ENCODE data around the gene DLGAP1.
"Not testable (repeated sequence)": the region's sequence is repeated elsewhere in the genome, so short reads cannot be mapped to it uniquely, and the experiment has no call there.

Gene DLGAP1

DNA sequence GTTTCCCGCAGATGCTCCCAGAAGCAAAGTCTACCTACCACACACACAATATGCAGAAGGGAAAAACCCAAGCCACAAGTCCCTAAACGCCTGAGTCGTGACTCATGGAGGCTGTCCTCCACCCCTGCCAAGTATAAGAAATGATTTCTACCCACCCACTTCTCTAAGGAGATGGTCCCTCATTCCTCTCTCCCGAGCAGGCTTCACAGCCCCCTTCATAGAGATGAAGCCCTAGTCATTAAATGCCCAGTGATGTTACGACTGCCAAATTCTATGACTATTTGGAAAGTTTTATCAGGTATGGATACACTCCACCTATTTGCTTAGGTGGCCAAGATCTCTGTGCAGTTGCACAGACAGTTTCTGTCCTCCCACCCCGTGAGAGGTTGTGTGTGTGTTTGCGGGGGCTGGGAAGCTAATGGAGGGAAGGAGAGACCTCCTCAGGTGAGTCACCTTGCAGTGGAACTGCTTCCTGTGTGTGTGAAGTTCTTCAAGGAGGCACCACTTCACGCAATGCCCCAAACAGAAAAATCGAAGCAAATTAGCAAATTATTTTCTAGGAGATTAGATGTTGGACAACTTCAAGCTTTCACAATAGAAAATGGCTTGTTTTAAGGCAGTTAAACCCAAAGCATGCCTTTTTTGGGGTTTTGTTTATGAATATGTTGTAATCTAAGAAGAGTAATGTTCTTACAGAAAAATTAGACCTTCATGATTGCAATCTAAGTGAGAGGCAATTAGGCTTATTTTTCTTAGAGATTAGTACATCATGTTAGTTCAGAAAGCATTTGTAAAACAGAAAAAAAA lies 830.0 kb downstream of the DLGAP1 start:
- peak; percentile 99 for DNase-seq (ENCODE audit: low spot score)

DNA sequence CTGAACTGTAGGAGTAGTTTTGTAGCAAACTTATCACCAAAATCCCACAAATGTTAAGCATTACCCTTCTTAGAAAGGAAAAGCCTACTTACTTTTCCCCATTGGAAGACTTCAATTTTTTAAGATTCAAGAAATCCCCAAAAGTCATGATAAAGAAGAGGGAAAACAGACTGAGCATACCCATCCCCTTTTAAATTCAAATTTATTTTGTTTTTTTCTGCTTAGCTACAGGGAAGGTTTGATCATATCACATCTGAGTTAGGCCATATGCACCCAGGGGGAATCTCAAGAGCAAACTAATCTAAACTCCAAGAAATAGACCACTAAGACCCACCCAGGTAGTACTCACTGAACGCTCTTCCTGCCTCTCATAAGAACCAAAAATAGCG lies 830.6 kb downstream of the DLGAP1 start:
- DNase-seq (ENCODE audit: low spot score) = no peak

DNA sequence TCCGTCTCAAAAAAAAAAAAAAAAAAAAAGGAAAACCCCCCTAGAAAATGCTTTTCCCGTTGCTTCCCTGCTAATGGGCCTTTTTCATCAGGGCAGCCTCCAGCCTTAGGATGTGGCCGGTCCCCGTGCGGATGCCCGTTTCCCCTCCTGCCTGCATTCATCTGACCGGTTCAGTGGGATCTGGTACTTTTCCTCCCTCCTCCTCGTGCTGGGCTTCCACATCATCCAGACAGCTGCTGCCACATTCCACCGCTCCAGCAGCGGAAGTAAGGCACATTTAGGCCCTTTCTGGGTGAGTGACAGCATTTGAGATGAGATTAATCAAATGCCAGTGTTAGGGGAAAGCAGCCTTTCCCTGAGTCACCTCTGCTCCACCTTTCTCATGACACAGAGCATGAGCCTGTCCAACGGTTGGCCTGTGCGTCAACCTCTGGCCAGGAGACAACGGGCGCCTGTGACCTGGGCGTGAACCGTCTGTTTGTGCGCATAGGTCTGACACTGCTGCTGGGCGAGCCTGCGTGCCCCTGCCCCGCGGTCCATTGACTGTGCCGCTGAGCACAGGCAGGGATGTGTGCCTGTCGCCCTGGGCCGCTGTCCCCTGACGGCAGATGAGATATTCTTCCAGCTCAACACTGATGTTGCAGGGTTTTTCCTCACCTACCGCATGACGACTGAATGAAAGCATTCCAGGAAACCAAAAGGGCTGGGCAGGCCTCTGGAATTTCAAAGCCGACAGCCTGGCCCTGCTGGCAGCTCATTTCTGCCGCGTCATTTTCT lies 831.1 kb downstream of the DLGAP1 start:
- peak; percentile 100 for DNase-seq (ENCODE audit: low spot score)

DNA sequence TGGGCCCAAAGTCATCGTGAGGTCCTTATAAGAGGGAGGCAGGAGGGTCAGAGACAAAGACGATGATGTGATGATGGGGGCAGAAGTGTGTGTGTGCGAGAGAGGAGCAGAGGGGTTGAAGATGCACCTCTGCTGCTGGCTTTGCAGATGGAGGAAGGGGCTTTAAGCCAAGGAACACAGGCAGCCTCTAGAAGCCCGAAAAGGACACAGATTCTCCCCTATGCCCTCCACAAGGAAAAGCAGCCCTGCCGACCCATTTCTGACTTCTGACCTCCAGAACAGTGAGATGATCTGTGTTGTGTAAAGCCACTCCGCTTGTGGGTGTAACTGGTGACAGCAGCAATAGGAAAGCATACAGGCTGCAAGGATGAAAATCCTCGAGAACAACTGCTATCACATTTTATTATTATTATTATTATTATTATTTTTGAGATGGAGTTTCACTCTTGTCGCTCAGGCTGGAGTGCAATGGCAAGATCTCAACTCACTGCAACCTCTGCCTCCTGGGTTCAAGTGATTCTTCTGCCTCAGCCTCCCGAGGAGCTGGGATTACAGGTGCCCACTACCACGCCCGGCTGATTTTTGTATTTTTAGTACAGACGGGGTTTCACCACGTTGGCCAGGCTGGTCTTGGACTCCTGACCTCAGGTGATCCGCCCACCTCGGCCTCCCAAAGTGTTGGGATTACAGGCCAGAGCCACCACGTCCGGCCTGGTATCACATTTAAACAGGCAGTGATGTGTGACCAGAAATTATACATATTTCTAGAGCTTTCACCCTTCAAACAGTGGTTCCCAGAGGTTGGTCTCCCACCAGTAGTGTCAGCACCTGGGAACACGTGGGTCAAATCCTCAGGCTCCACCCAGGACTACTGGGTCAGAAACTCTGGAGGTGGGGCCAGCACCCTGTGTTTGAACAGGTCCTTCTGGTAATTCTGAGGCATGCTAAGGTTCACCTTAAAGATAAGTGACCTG lies 834.7 kb downstream of the DLGAP1 start:
- no peak for DNase-seq (ENCODE audit: low spot score)

DNA sequence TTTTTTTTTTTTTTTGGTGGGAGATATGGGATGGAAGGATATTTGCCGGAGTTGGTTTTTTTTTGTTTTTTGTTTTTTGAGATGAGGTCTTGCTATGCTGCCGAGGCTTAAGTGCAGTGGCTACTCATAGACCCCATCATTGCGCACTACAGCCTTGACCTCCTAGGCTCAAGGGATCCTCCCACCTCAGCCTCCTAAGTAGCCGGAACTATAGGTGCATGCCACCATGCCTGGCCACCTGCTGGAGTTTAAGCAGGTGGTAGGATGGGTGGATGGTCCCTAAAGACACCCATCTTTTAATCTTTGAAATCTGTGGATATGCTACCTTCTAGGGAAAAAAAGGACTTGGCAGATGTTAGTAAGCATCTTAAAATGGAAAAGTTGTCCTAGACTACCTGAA lies 835.4 kb downstream of the DLGAP1 start:
- DNase-seq (ENCODE audit: low spot score) = no peak

DNA sequence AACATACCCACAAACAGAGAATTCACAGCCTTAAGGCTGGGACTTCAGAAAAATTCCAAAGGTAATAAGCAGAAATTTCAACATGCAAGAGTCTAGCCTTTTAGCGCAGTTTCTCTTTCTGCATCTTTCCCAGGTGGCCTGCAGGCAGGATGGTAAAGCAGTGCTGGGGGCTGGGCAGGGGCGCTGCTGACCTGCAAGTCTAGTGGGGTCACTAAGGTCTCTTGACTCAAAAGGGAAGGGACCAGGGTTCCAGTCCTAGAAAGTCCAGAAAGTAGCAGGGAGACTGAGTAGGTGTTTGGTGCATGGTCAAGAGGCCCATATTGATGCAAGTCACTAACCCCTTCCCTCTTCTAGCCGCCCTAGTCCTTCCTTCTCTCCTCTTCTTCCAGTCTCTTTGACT lies 835.9 kb downstream of the DLGAP1 start:
- DNase-seq (ENCODE audit: low spot score) = no peak

DNA sequence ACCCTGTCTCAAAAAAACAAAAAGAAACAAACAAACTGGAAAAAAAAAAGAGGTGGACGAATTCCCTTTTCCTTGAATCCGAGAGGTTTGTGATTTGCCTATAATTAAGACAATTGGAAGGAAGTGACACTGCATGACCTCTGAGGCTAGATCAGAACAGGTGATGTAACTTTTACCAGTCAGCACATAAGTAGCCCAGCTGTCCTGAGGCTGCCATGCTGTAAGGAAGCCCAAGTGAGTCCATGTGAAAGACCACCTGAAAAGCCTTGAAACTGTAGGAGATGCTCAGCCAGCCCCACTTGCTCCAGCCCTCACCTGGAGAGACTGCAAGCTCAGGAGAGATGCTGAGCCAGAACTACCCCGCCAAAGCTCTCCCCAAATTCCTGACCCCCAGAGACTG lies 838.4 kb downstream of the DLGAP1 start:
- DNase-seq (ENCODE audit: low spot score) = no peak

DNA sequence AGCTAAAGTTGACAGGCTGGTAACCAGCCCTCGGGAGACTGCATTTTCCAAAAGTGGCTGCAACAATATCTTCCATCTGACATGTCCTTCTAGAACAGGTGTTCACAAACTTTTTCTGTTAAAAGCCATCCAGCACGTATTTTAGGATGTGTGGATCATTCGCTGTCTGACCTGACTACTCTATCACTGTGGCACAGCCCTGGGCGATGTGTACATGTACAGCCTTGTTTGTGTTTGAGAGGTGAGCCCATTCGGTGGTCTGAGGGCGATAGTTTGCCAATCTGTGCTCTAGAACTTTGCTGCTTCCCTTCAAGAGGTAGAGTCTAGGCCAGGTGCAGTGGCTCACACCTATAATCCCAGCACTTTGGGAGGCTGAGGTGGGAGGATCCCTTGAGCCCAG lies 839.0 kb downstream of the DLGAP1 start:
- DNase-seq (ENCODE audit: low spot score) = no peak

DNA sequence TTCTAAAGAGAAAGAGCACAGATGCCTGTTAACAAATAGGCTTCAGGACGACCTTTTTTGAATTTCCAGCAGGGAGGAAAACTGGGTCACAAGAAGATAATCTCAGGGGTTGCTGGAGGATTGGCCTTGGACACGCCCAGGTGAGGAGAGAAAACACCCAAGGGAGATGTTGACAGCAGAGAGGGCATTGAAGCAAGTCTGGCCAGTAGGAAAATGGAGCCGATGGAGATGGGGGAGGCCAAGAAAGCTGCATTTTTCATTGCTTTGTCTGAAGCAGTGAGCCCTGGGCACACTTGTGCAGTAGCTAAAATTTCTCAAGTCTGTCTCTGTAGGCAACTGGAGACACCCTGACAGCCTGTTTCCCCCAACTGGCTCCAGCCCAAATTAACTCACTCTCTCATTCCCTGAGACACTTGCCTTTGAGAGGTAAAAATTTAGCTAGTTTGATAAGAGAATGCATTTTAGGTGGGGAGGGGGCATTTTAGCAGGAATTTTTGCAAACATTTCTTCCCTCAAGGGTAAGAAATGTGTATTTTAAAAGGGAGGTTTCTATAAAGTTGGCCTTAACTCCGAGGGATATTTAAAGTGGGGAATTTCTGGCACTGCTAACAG lies 839.6 kb downstream of the DLGAP1 start:
- DNase-seq (ENCODE audit: low spot score) = no peak

DNA sequence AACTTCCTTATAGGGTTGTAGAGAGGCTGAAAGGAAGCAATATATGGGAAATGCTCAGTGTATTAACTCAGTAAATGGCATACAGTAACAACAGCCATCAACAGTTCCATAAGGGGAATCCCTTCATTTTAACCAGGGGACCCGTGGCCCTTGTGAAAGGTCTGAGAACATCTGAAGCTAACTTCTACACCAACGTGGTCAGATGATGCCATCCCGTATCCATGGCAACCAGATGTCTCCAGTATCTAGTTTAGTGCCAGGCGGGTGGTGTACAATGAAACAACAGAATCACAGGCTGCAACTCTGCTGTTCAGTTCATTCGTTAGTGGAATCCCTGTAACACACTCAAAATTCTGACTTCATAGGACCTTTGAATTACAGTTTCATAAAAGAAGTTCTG lies 842.8 kb downstream of the DLGAP1 start:
- no peak for DNase-seq (ENCODE audit: low spot score)

DNA sequence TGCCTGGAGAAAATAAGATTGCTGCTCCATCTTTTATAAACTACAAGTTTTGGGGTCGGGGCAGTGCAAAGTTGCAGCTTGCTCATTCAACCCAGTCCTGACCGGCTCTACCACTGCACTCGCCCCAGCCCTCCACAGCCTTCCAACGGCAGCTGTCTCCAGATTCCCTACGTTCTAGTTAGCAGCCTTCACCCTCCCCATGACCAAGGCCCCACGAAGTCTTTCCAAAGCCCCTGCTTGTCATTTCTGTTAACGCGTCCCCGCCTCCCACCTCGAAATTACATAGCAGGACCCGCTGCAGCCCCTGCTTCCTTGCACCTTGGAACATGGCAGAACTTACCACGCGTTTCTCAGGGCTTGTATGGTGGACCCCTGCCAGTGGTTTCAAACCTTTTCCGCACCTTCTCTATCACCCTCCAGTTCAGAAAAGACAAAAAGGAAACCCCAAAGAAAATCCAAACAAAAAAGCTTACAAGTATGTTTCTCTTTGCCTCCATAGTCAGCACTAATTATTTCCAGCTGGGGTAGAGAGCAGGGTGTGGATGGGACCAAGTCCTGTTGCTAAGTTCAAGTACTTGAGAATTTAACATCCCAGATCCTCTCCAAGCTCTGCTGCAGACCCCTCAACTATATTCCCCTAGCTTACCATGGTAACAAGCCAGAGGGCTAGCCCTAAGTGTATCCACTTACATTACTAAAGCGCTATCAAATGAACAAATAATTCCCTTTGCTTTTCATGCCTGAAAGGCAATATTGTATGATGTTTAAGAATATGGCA lies 843.6 kb downstream of the DLGAP1 start:
- DNase-seq (ENCODE audit: low spot score) = no peak

DNA sequence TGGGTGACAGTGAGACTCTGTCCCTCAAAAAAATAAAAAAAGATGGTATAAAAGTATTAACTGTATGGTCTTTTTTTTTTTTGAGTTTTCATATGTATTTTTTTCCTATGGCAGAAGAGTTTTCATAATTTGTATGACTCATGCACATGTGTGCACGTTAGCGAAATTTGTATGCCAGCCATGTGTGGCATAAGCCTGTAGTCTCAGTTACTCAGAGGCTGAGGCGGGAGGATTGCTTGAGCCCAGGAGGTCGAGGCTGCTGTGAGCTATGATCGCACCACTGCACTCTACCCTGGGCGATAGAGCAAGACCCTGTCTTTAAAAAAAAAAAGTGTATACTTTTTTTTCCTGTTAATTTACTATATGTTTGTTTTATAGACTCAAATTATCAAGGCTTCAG lies 844.3 kb downstream of the DLGAP1 start:
- no peak for DNase-seq (ENCODE audit: low spot score)

DNA sequence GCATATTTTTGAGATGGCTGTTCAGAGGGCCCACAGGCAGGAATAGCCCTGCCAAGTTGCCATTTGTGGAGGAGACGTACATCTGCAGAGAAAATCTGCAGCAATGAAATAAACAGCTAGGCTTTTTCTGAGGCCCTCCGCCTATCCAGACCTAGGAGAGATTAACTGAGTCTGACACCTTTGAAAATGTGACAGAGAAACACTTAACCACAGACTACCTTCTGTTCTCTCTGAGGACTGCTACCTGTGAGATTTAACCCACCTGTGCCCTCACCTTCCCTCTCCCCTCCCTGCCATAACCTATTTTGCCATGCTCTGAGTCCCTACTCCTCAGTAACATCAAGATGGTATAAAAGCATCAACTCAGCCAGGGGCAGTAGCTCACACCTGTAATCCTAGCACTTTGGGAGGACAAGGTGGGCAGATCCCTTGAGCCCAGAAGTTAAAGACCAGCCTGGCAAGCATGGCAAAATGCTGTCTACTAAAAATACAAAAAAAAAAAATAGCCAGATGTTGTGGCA lies 844.9 kb downstream of the DLGAP1 start:
- no peak for DNase-seq (ENCODE audit: low spot score)

DNA sequence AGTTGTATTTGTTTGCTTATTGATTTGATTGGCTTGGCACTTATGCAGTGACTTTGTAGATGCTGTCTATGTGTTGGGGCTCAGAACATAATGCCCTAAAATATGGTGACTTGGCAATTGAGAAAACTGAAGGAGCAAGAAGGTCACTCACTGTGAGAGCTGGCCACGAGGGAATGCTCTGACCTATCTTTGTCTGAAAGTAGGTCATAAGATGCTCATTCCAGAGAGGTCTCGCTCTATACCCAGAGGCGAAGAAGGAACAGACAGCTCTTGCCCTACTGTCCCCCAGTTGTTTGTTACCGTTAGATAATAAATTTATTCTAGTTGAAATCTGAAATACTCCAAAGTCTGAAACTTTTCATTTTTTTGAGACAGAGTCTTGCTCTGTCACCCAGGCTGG lies 846.6 kb downstream of the DLGAP1 start:
- no peak for DNase-seq (ENCODE audit: low spot score)

DNA sequence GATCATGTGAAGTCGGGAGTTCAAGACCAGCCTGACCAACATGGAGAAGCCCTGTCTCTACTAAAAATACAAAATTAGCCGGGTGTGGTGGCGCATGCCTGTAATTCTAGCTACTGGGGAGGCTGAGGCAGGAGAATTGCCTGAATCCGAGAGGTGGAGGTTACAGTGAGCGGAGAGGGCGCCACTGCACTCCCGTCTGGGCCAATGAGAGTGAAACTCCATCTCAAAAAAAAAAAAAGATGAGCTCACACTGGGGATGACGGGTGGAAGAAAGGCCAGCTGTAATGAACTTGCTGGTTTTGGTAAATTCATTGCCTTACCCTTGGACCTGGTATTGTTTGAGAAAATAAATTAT lies 847.0 kb downstream of the DLGAP1 start:
- DNase-seq (ENCODE audit: low spot score) = not testable (repeated sequence)

DNA sequence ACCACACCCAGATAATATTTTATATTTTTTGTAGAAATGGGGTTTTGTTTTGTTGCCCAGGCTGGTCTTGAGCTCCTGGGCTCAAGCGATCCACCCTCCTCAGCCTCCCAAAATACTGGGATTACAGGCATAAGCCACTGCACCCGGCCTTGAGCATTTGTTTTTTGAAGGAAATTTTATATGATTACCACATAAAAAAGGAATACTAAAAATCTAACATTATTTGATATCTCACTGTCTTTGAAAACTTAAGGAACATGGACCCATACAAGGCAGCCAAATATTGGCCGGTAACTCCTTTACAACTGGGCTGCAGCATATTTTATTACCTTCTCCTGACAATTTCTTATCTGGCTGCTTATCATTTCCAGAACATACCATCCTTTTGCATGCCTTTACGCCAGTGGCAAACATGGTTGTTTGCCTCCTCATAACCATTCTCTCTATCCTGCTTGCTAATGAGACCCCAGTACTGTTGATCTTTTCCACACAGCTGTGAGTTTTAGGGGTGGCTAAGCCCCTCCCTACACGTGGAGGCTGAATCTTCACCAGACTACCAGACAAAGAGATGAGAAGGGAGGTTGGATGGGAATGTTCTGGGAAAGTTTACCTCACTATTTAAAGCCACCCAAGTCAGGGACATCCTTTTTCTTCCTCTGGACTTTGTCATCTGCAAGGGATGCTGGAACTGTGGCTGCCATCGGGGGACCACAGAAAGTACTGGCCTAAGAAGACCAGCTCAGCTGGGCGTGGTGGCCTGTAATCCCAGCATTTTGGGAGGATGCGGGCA lies 847.6 kb downstream of the DLGAP1 start:
- DNase-seq (ENCODE audit: low spot score) = no peak

DNA sequence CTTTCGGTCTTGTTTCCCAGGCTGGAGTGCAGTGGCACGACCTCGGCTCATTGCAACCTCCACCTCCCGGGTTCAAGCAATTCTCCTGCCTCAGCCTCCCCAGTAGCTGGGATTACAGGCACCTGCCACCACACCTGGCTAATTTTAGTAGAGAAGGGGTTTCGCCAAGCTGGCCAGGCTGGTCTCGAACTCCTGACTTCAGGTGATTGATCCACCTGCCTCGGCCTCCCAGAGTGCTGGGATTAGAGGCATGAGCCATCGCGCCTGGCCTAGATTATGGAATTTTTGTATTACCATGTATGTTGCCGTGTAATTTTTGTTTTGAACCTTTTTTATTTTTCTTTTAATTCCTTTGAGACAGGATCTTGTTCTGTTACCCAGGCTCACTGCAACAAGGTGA lies 848.2 kb downstream of the DLGAP1 start:
- not testable (repeated sequence) for DNase-seq (ENCODE audit: low spot score)

DNA sequence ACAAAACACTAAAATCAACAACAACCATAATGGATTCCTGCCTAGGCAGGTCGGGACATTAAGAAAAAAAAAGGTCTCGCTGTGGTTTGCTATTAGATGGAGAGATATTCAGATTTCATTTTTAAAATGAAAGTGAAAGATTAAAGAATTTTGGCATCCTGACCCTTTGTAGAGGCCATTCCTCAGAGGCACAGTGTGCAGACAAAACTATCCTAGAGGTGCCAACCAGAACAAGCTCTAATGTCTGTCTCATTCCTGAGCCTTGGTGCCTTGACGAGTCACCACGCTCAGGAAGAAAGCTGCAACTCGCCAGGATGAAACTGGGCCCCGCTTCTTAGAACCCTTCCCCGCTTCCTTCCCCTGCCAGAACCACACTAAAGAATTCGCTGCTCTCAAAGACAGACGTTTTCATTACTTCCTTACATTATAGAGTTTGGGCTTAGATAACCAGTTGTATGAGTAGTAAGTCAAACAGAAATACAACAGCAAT lies 849.1 kb downstream of the DLGAP1 start:
- peak; percentile 65 for DNase-seq (ENCODE audit: low spot score)

DNA sequence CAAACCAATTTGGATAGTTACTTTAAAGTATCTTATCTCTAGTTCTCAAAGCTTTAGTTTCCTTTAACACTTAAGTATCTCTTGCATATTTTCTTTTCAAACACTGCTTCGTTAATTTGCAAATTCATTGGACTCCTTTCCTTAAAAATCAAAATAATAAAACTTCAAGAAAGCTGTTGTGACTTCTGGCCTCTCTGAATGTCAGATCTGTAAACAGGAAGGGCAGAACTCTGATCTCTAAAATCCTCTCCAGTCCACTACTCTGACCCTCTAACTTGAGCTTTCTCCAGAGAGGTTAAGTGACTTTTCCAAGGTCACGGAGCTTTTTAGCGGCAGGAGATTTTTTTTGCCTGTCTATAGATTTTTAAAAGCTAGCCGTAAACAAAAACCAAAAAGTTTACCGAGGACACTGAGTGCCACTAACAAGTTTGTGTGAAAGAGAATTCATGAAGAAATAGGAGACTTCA lies 849.6 kb downstream of the DLGAP1 start:
- no peak for DNase-seq (ENCODE audit: low spot score)
